GM19455 (cell line): ENCODE results near the gene C19orf47.

Experiments
- ATAC-seq: cut with Tn5 transposase; IDR thresholded peaks from one replicate; pipeline ENCODE4 v1.9.1; 2021; ENCODE audit not compliant: unreplicated experiment

Gene C19orf47

GRCh38 chr19:40321076-40321475 lies 27.1 kb downstream of the C19orf47 start:
- ATAC-seq, result no peak

GRCh38 chr19:40320558-40320935 lies 27.6 kb downstream of the C19orf47 start:
- no peak for ATAC-seq

- ATAC-seq, result no peak
Observed at GRCh38 chr19:40317338-40317737, 30.9 kb downstream of the C19orf47 start.

GRCh38 chr19:40315812-40316470 lies 32.3 kb downstream of the C19orf47 start:
- no peak for ATAC-seq

- no peak for ATAC-seq
Observed at GRCh38 chr19:40314656-40315055, 33.5 kb downstream of the C19orf47 start.

GRCh38 chr19:40313229-40313983 lies 34.8 kb downstream of the C19orf47 start:
- no peak for ATAC-seq

GRCh38 chr19:40312533-40312932 lies 35.7 kb downstream of the C19orf47 start:
- ATAC-seq, result no peak

- ATAC-seq, result no peak
Observed at GRCh38 chr19:40309666-40310065, 38.5 kb downstream of the C19orf47 start.

- ATAC-seq, result no peak
Observed at GRCh38 chr19:40305403-40305802, 42.8 kb downstream of the C19orf47 start.

- ATAC-seq, result no peak
Observed at GRCh38 chr19:40304306-40304705, 43.9 kb downstream of the C19orf47 start.

- no peak for ATAC-seq
Observed at GRCh38 chr19:40303765-40304164, 44.4 kb downstream of the C19orf47 start.

GRCh38 chr19:40302224-40303011 lies 45.8 kb downstream of the C19orf47 start:
- no peak for ATAC-seq

GRCh38 chr19:40300668-40301067 lies 47.5 kb downstream of the C19orf47 start:
- no peak for ATAC-seq

- ATAC-seq, result no peak
Observed at GRCh38 chr19:40298026-40298425, 50.2 kb downstream of the C19orf47 start.

- ATAC-seq, result no peak
Observed at GRCh38 chr19:40294560-40294959, 53.6 kb downstream of the C19orf47 start.

- no peak for ATAC-seq
Observed at GRCh38 chr19:40286971-40287421, 61.2 kb downstream of the C19orf47 start.

- no peak for ATAC-seq
Observed at GRCh38 chr19:40286235-40286970, 61.8 kb downstream of the C19orf47 start.

GRCh38 chr19:40285353-40286234 lies 62.6 kb downstream of the C19orf47 start:
- ATAC-seq, result peak; percentile 87

- ATAC-seq, result peak; percentile 30
Observed at GRCh38 chr19:40284501-40285352, 63.5 kb downstream of the C19orf47 start, which contains the start of gene AKT2. TSS of gene AKT2 (minus strand) at chr19:40285345. CDS start at chr19:40265267, 20,078 bp downstream.
